Smooth muscle cell (in vitro differentiated cells): ENCODE measurements around the gene ACTR3C. TPM values are rescaled to one million over a fixed set of nuclear protein-coding genes. Genes with fewer than 3 reads are reported as not detected.

Source experiments
- DNase-seq: peaks from one replicate; lab custom pipeline; 2025; ENCODE audit not compliant: unreplicated experiment; lab: John Stamatoyannopoulos, UW
- H2AFZ ChIP-seq: fragments of 200-600 bp; sonication (generic); 2 replicates; pipeline ENCODE4 v1.6.0; 2016; ENCODE audit warnings: antibody characterized with exemption, low read depth, mild to moderate bottlenecking
- H3F3A ChIP-seq: fragments of 200-600 bp; sonication (generic); 2 replicates; pipeline ENCODE4 v1.6.0; 2017; ENCODE audit warnings: antibody characterized with exemption, low read depth
- H3K27ac ChIP-seq: fragments of 200-600 bp; sonication (generic); 2 replicates; pipeline ENCODE4 v1.5.1; 2016; ENCODE audit warnings: low read depth, mild to moderate bottlenecking
- H3K27me3 ChIP-seq: fragments of 200-600 bp; sonication (generic); 2 replicates; pipeline ENCODE4 v1.6.1; 2016; ENCODE audit warnings: low read depth, mild to moderate bottlenecking
- H3K36me3 ChIP-seq: fragments of 200-600 bp; sonication (generic); 2 replicates; pipeline ENCODE4 v1.5.1; 2016; ENCODE audit warnings: low read depth
- H3K4me1 ChIP-seq: fragments of 200-600 bp; sonication (generic); 2 replicates; pipeline ENCODE4 v1.5.1; 2016; ENCODE audit warnings: low read depth
- H3K4me2 ChIP-seq: fragments of 200-600 bp; sonication (generic); 2 replicates; pipeline ENCODE4 v1.6.0; 2016; ENCODE audit warnings: mild to moderate bottlenecking
- H3K4me3 ChIP-seq: fragments of 200-600 bp; sonication (generic); 2 replicates; pipeline ENCODE4 v1.5.1; 2016; ENCODE audit warnings: mild to moderate bottlenecking
- H3K79me2 ChIP-seq: fragments of 200-600 bp; sonication (generic); 2 replicates; pipeline ENCODE4 v1.6.0; 2016; ENCODE audit warnings: low read depth, mild to moderate bottlenecking
- H3K9ac ChIP-seq: fragments of 200-600 bp; sonication (generic); 2 replicates; pipeline ENCODE4 v1.6.0; 2016; ENCODE audit warnings: low read depth
- H3K9me3 ChIP-seq: fragments of 200-600 bp; sonication (generic); replicated peaks from 2 replicates; pipeline ENCODE4 v1.5.1; 2016; ENCODE audit warnings: low read depth
- H4K20me1 ChIP-seq: fragments of 200-600 bp; sonication (generic); 2 replicates; pipeline ENCODE4 v1.6.0; 2016; ENCODE audit warnings: low read depth
- CTCF ChIP-seq: fragments of 200-600 bp; sonication (generic); IDR thresholded peaks from 2 replicates; pipeline ENCODE4 v1.5.1; 2017; ENCODE audit warnings: borderline replicate concordance, mild to moderate bottlenecking, antibody characterized with exemption; ENCODE audit not compliant: insufficient read depth, poor library complexity, severe bottlenecking
- WGBS: methylation state at CpG from one replicate; pipeline ENCODE4 v1.1.7; 2016; ENCODE audit warnings: low lambda C conversion rate; 5-methylcytosine and 5-hydroxymethylcytosine counted together
- polyA plus RNA-seq: library from polyadenylated mRNA; unstranded; fragments of >200 nt; fragmentation: Nextera tagmentation; extraction: Ambion mirVana; gene quantifications from 2 replicates; pipeline ENCODE4 v1.2.1, GENCODE V29; 2016
- total RNA-seq: library from RNA; depleted of rRNA; stranded (reverse); fragments of >200 nt; gene quantifications from 2 replicates; pipeline ENCODE4 v1.2.3, GENCODE V29; 2014

The ACTR3C gene
- total and polyA plus RNA-seq, 2 experiments from 2014 or later = 0.89 to 7.6 TPM

DNA sequence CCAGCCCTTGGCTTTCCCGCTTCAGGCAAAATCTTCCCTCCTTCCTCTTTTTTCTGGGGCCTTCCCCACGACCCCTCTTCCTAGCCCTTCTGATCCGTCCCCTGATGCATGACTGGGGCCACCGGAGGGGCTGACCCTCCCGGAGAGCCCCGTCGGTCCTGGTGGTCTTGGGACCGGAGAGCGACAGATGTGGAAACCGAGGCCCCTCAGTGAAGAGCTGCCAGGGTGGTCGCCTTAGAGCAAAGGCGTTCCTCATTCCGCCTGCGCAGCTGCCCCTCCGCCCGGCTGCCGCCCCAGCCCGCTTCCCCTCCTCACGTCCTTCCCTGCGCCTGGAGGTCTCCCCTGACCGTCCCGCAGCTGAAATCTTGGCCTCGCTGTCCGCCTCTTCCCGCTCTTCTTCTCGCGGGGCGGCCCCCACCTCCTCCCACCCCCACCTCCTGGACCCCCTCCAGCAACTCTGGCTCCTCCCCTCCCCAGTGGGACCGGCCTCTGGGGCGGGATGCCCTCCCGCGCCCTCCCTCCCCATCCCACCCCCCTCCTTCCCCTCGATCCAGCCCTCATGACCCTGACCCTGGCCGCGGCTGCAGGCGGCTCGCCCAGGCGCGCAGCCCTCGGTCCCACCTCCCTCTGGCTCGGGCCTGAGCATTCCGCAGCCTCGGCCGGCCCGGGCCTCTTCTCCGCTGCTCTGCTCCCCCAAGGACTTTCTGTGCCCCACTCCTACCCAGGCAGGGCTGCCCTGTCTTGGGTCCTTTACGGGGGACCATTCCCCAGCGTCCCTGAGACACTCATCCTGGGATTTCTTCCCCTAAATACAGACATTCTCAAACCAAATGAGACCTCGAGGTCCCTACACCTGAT, 18.1 kb upstream of the ACTR3C start, which contains the start of gene RARRES2:
RARRES2 (minus strand) TSS at position 367 of the 858 bp plus-strand sequence. CDS start 1,020 bp downstream, outside the sequence.
- no peak for DNase-seq
- no peak within 1 kb of the TSS for H3K9ac ChIP-seq
- H3K4me2 ChIP-seq = peak within 1 kb of the TSS; percentile 87
- H3K4me3 ChIP-seq = peak within 1 kb of the TSS; percentile 48
- no peak for TF ChIP-seq CTCF
- peaks cover 16% of the 10 kb centered on the region for H3K4me1 ChIP-seq
- peak within 1 kb of the TSS; percentile 58 for H2AFZ ChIP-seq
- H3K27ac ChIP-seq = no peak within 1 kb of the TSS
- H3K27me3 ChIP-seq = peaks cover 29% of the 10 kb centered on the region
- H3K9me3 ChIP-seq = no peaks in the 10 kb centered on the region
- H3K36me3 ChIP-seq = no peaks in the 10 kb centered on the region
- WGBS = 4% methylated on average over 27 of the region's 49 CpGs
- H4K20me1 ChIP-seq = no peaks in the 10 kb centered on the region
- H3F3A ChIP-seq = no peaks in the 10 kb centered on the region
- no peaks in the 10 kb centered on the region for H3K79me2 ChIP-seq

DNA sequence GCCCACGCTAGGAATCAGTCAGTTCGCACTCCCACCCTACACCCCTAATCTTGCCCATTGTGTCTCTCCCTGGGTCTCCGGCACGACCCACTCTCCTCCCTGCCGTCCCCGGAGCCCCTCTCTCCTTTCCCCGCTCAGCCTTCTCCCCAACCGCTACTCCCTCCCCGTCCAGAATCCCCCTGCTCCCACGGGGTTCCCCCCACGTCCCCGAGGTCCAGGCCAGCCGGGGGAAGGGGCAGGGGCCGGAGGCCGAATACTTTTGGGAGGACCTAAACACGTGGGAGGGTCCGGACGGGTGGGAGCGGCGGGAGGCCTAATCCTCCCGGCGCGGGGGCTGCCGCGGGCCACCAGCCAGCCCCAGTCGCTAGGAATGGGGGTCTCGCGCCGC, 17.5 kb upstream of the ACTR3C start:
- peaks cover 16% of the 10 kb centered on the region for H3K4me1 ChIP-seq
- no peaks in the 10 kb centered on the region for H4K20me1 ChIP-seq
- peak overlapping the region; percentile 48 for H3K4me3 ChIP-seq
- H3K4me2 ChIP-seq = peak overlapping the region; percentile 87
- no peaks in the 10 kb centered on the region for H3K36me3 ChIP-seq
- no peaks in the 10 kb centered on the region for H3F3A ChIP-seq
- DNase-seq = no peak
- TF ChIP-seq CTCF = no peak
- H3K9me3 ChIP-seq = no peaks in the 10 kb centered on the region
- 5% methylated on average over 13 of the region's 29 CpGs for WGBS
- H3K27ac ChIP-seq = no peak overlapping the region
- H3K27me3 ChIP-seq = peaks cover 29% of the 10 kb centered on the region
- H3K79me2 ChIP-seq = no peaks in the 10 kb centered on the region
- H2AFZ ChIP-seq = peak overlapping the region; percentile 58
- no peak overlapping the region for H3K9ac ChIP-seq

DNA sequence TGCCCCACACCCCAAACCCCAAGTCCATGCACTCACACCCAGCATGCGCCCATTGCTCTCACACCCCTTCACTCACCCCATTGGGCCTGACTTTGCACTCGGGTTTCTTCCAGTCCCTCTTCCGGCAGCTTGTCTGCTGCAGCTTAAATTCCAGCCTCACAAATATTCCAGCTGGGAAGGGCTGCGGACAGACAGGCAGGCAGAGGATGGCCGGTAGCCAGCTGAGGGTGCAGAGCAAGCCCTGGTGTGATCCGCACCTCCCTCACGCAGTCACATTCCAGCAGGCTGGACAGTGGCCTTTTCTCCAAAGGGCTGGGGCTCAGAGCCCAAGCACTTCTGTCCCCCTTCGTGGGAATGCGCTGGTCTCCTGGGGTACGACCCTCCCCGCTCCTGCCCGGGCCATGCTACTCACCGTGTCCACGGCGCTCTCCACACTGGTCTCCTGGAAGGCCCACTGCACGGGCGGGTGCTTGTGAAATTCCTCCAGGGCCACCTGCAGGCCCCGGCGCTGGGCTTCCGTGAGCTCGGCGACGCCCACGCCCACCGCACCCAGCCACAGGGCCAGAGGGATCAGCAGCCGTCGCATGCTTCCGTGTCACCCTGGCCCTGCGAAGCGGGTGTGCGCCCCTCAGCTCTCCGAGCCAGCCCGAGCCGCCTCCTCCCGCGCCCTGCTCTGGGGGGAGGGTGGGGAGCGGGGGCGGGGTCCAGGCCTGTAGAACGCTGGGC, 16.8 kb upstream of the ACTR3C start:
- whole genome bisulfite sequencing = 15% methylated on average over 23 of the region's 39 CpGs
- no peak overlapping the region for H3K27ac ChIP-seq
- H4K20me1 ChIP-seq = no peaks in the 10 kb centered on the region
- no peaks in the 10 kb centered on the region for H3K9me3 ChIP-seq
- H3K27me3 ChIP-seq = peaks cover 29% of the 10 kb centered on the region
- no peaks in the 10 kb centered on the region for H3F3A ChIP-seq
- peak overlapping the region; percentile 48 for H3K4me3 ChIP-seq
- no peak overlapping the region for H2AFZ ChIP-seq
- no peaks in the 10 kb centered on the region for H3K36me3 ChIP-seq
- TF ChIP-seq CTCF = no peak
- H3K4me2 ChIP-seq = peak overlapping the region; percentile 87
- DNase-seq = no peak
- no peak overlapping the region for H3K9ac ChIP-seq
- H3K79me2 ChIP-seq = no peaks in the 10 kb centered on the region
- H3K4me1 ChIP-seq = peaks cover 18% of the 10 kb centered on the region
